GM12892 (cell line): ENCODE data around the gene LRRC2.

Experiments
- POLR2A ChIP-seq: IDR thresholded peaks from 2 replicates; pipeline ENCODE4 v1.6.1; 2011; ENCODE audit warnings: low read depth, low read length, control low read depth
- TAF1 ChIP-seq: IDR thresholded peaks from 2 replicates; pipeline ENCODE4 v1.6.1; 2011; ENCODE audit warnings: low read depth, mild to moderate bottlenecking, control low read depth, low read length, borderline replicate concordance

- TF ChIP-seq POLR2A (no peak), TAF1 (no peak)
These were observed 80.3 kb downstream of the LRRC2 start for GRCh38 chr3:46485779-46486175.
